ENCODE measurements around the gene CCDC107.

The CCDC107 gene

GRCh38 chr9:35684921-35685320, 26.8 kb downstream of the CCDC107 start:
- DNase-seq (ENCODE audit: low spot score): no peak

GRCh38 chr9:35685506-35685905, 27.4 kb downstream of the CCDC107 start:
- no peak for DNase-seq (ENCODE audit: low spot score)

GRCh38 chr9:35686222-35687203, 28.4 kb downstream of the CCDC107 start:
- no peak for DNase-seq (ENCODE audit: low spot score)

- no peak for DNase-seq (ENCODE audit: low spot score)
These were observed 29.2 kb downstream of the CCDC107 start for GRCh38 chr9:35687306-35687705.

GRCh38 chr9:35687972-35688557, 30.0 kb downstream of the CCDC107 start:
- DNase-seq (ENCODE audit: low spot score): no peak

GRCh38 chr9:35688558-35689541, 30.8 kb downstream of the CCDC107 start:
- peak; percentile 69 for DNase-seq (ENCODE audit: low spot score)

GRCh38 chr9:35689542-35690293, 31.6 kb downstream of the CCDC107 start, which contains the start of gene TPM2:
TPM2 (minus strand) TSS chr9:35689925; CDS start chr9:35689817, 108 bp downstream.
- DNase-seq (ENCODE audit: low spot score): peak; percentile 97

- no peak for DNase-seq (ENCODE audit: low spot score)
These were observed 32.2 kb downstream of the CCDC107 start for GRCh38 chr9:35690294-35690613.

- peak; percentile 95 for DNase-seq (ENCODE audit: low spot score)
These were observed 32.7 kb downstream of the CCDC107 start for GRCh38 chr9:35690614-35691333.

- no peak for DNase-seq (ENCODE audit: low spot score)
These were observed 33.2 kb downstream of the CCDC107 start for GRCh38 chr9:35691334-35691650.

GRCh38 chr9:35691757-35692301, 33.7 kb downstream of the CCDC107 start:
- no peak for DNase-seq (ENCODE audit: low spot score)

- no peak for DNase-seq (ENCODE audit: low spot score)
These were observed 37.9 kb downstream of the CCDC107 start for GRCh38 chr9:35695943-35696401.

- DNase-seq (ENCODE audit: low spot score): peak; percentile 68
These were observed 38.6 kb downstream of the CCDC107 start for GRCh38 chr9:35696520-35697215.

- DNase-seq (ENCODE audit: low spot score): no peak
These were observed 39.4 kb downstream of the CCDC107 start for GRCh38 chr9:35697486-35697885.

GRCh38 chr9:35698231-35698630, 40.1 kb downstream of the CCDC107 start:
- no peak for DNase-seq (ENCODE audit: low spot score)

GRCh38 chr9:35700031-35700430, 41.9 kb downstream of the CCDC107 start:
- DNase-seq (ENCODE audit: low spot score): no peak

- DNase-seq (ENCODE audit: low spot score): no peak
These were observed 42.9 kb downstream of the CCDC107 start for GRCh38 chr9:35700942-35701341.

GRCh38 chr9:35702696-35703095, 44.6 kb downstream of the CCDC107 start:
- no peak for DNase-seq (ENCODE audit: low spot score)

- no peak for DNase-seq (ENCODE audit: low spot score)
These were observed 46.0 kb downstream of the CCDC107 start for GRCh38 chr9:35703906-35704672.
